Panc1 (cell line): ENCODE measurements around the gene SLC46A3. TPM values are rescaled to one million over a fixed set of nuclear protein-coding genes. Genes with fewer than 3 reads are reported as not detected.

ENCODE experiments used
- ATAC-seq: fragments of 200-7000 bp; cut with Tn5 transposase; 2 replicates; pipeline ENCODE4 v1.9.1; 2020; ENCODE audit warnings: mild to moderate bottlenecking, moderate library complexity
- BruUV-seq: library from RNA; stranded (reverse); fragments of 400-500 nt; replicated peaks from 2 replicates; lab custom pipeline; 2021; lab: Mats Ljungman, UMichigan
- CTCF ChIA-PET: fragments of 300-600 bp; sonication (Branson Sonifier 250); formaldehyde crosslinking; loops from one replicate; lab custom pipeline; 2022; ENCODE audit warnings: antibody characterized with exemption; lab: Charles Lee
- POLR2A ChIA-PET: fragments of 300-600 bp; sonication (Branson Sonifier 250); formaldehyde crosslinking; loops from one replicate; lab custom pipeline; 2022; ENCODE audit warnings: antibody characterized with exemption; lab: Charles Lee
- DNase-seq: peaks from one replicate; pipeline ENCODE4 v3.0.0-alpha.2; 2010; ENCODE audit warnings: low read depth, low spot score
- H3K27ac ChIP-seq: 2 replicates; pipeline ENCODE4 v1.5.1; 2011; ENCODE audit warnings: mild to moderate bottlenecking, low read length, inconsistent platforms
- H3K27me3 ChIP-seq: fragments of 200-500 bp; sonication (Bioruptor generic); 2 replicates; pipeline ENCODE4 v1.6.0; 2014; ENCODE audit warnings: low read length, inconsistent platforms; ENCODE audit not compliant: control insufficient read depth, insufficient read depth
- H3K36me3 ChIP-seq: fragments of 200-500 bp; sonication (Bioruptor generic); 2 replicates; pipeline ENCODE4 v1.5.1; 2014; ENCODE audit warnings: inconsistent platforms, mild to moderate bottlenecking, low read length, moderate library complexity; ENCODE audit not compliant: control insufficient read depth, insufficient read depth
- H3K4me1 ChIP-seq: 2 replicates; pipeline ENCODE4 v1.5.1; 2011; ENCODE audit warnings: inconsistent platforms, mild to moderate bottlenecking, low read length, moderate library complexity; ENCODE audit not compliant: control insufficient read depth, insufficient read depth
- H3K4me3 ChIP-seq, 2 experiments: 2 replicates each; pipeline ENCODE4 v1.5.1; 2011 to 2012; ENCODE audit warnings: low read depth in 2 of 2, low read length in 2 of 2, mild to moderate bottlenecking in 2 of 2, inconsistent platforms in 1 of 2, moderate library complexity in 1 of 2
- H3K9me3 ChIP-seq: fragments of 200-500 bp; sonication (Bioruptor generic); 2 replicates; pipeline ENCODE4 v1.5.1; 2014; ENCODE audit warnings: low read depth, mild to moderate bottlenecking, inconsistent platforms, low read length, moderate library complexity; ENCODE audit not compliant: control insufficient read depth, insufficient read depth
- POLR2AphosphoS5 ChIP-seq: IDR thresholded peaks from 2 replicates; pipeline ENCODE4 v1.6.1; 2012; ENCODE audit warnings: mild to moderate bottlenecking, low read depth, low read length, moderate library complexity
- SIN3A ChIP-seq: IDR thresholded peaks from 2 replicates; pipeline ENCODE4 v1.6.1; 2012; ENCODE audit warnings: low read depth, mild to moderate bottlenecking, low read length, moderate library complexity, borderline replicate concordance; ENCODE audit not compliant: insufficient read depth
- TCF7L2 ChIP-seq: IDR thresholded peaks from 2 replicates; pipeline ENCODE4 v1.6.1; 2011; ENCODE audit warnings: mild to moderate bottlenecking, low read depth, low read length, inconsistent platforms
- in situ Hi-C: cut with HindIII; loops from 2 replicates; pipeline ENCODE4 v1.10.0; 2016; ENCODE audit warnings: low sequenced_read_pairs, low pct_unique_long_range_greater_than_20kb
- intact Hi-C: fragments of 100-400 bp; cut with micrococcal nuclease; formaldehyde crosslinking; loops from one replicate; pipeline ENCODE4 v1.10.0; 2022; ENCODE audit not compliant: unreplicated experiment
- total RNA-seq: library from RNA; stranded (reverse); gene quantifications from one replicate; pipeline ENCODE4 v1.2.1, GENCODE V29; 2021; ENCODE audit not compliant: unreplicated experiment
- TF ChIP-seq, protein P1 (sequence below), 2 experiments: IDR thresholded peaks; 2 replicates each; pipeline ENCODE4 v1.6.1; 2011 to 2012; ENCODE audit warnings: low read depth in 2 of 2, control low read depth in 1 of 2, low read length in 1 of 2, mild to moderate bottlenecking in 1 of 2, moderate library complexity in 1 of 2; ENCODE audit not compliant: insufficient read depth in 1 of 2
- TF ChIP-seq, protein P2 (sequence below): fragments of 450-650 bp; IDR thresholded peaks from 2 replicates; pipeline ENCODE4 v1.5.1; 2017; ENCODE audit warnings: mild to moderate bottlenecking

Gene SLC46A3
- total RNA-seq, 1 experiment from 2014 or later = 5.5 TPM

DNA sequence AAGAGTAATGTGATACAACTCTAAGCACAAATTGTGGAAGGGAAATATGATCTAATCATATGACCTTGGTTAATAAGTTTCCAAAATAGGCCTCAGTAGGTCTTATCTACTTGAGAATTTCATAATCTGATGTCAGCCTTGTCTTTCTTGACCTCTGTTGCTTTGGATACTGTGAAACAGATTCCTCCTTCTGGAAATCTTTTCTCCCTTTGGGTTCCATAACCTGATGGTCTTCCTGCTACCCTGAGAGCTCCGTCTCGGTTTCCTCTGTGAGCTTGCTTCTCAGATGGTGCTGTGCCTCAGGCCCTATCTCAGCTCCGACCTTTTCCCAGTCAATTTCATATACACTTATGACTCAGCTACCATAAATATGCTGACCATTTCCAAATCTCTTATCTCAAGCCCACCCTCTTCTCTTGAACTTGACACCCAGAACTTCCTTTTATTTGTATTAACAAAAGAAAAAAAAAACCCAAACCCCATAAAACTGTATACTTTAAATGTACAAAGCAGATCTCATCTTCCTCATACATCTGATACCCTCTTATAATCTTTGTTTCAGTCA is 6.4 kb upstream of the SLC46A3 start:
- DNase-seq (no peak), ATAC-seq (no peak)
- no peak overlapping the region for H3K4me3 ChIP-seq
- in situ Hi-C loops (no loop called here), intact Hi-C loops (no loop called here)
- CTCF ChIA-PET = no interaction called here
- no peaks in the 10 kb centered on the region for H3K27me3 ChIP-seq
- POLR2A ChIA-PET = no interaction called here
- BruUV-seq = no TSS peak
- H3K27ac ChIP-seq = no peak overlapping the region
- TF ChIP-seq TCF7L2 (no peak), POLR2AphosphoS5 (no peak), SIN3A (no peak)
- TF ChIP-seq, protein P1, sequence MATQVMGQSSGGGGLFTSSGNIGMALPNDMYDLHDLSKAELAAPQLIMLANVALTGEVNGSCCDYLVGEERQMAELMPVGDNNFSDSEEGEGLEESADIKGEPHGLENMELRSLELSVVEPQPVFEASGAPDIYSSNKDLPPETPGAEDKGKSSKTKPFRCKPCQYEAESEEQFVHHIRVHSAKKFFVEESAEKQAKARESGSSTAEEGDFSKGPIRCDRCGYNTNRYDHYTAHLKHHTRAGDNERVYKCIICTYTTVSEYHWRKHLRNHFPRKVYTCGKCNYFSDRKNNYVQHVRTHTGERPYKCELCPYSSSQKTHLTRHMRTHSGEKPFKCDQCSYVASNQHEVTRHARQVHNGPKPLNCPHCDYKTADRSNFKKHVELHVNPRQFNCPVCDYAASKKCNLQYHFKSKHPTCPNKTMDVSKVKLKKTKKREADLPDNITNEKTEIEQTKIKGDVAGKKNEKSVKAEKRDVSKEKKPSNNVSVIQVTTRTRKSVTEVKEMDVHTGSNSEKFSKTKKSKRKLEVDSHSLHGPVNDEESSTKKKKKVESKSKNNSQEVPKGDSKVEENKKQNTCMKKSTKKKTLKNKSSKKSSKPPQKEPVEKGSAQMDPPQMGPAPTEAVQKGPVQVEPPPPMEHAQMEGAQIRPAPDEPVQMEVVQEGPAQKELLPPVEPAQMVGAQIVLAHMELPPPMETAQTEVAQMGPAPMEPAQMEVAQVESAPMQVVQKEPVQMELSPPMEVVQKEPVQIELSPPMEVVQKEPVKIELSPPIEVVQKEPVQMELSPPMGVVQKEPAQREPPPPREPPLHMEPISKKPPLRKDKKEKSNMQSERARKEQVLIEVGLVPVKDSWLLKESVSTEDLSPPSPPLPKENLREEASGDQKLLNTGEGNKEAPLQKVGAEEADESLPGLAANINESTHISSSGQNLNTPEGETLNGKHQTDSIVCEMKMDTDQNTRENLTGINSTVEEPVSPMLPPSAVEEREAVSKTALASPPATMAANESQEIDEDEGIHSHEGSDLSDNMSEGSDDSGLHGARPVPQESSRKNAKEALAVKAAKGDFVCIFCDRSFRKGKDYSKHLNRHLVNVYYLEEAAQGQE (IDR thresholded peaks at IDR 0.05; ENCODE audit: insufficient read depth in 1 of 2, low read depth in 2 of 2, low read length in 1 of 2) = no peak
- TF ChIP-seq, protein P2, sequence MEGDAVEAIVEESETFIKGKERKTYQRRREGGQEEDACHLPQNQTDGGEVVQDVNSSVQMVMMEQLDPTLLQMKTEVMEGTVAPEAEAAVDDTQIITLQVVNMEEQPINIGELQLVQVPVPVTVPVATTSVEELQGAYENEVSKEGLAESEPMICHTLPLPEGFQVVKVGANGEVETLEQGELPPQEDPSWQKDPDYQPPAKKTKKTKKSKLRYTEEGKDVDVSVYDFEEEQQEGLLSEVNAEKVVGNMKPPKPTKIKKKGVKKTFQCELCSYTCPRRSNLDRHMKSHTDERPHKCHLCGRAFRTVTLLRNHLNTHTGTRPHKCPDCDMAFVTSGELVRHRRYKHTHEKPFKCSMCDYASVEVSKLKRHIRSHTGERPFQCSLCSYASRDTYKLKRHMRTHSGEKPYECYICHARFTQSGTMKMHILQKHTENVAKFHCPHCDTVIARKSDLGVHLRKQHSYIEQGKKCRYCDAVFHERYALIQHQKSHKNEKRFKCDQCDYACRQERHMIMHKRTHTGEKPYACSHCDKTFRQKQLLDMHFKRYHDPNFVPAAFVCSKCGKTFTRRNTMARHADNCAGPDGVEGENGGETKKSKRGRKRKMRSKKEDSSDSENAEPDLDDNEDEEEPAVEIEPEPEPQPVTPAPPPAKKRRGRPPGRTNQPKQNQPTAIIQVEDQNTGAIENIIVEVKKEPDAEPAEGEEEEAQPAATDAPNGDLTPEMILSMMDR = no peak
- no peaks in the 10 kb centered on the region for H3K36me3 ChIP-seq
- H3K9me3 ChIP-seq = no peaks in the 10 kb centered on the region
- no peaks in the 10 kb centered on the region for H3K4me1 ChIP-seq

DNA sequence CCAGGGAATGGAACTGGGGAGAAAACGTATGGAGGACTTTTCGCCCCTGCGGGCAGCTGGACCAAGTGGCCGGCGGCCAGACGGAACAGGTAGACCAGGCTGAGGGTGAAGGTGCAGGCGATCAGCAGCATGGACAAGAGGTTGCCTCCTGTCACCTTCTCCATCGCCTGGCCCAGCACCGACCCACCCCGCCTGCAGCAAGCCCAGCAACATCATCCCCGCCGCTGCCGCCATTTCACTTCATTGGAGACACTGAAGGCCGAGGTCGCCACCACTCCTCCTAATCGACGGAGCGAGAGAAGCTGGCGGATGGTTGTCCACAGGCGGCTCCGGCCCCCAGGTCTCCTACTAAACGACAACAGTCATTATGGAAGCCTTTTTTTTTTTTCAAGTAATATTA is 5.0 kb upstream of the SLC46A3 start:
- Histone ChIP-seq H3K27me3 (no peaks in the 10 kb centered on the region), H3K27ac (no peak overlapping the region), H3K4me1 (peaks cover 8% of the 10 kb centered on the region; the same call in 1 of the 2 replicates), H3K9me3 (no peaks in the 10 kb centered on the region), H3K4me3 (no peak overlapping the region), H3K36me3 (no peaks in the 10 kb centered on the region)
- no TSS peak for BruUV-seq
- no peak for TF ChIP-seq TCF7L2
- TF ChIP-seq, protein P1 (IDR thresholded peaks at IDR 0.05; ENCODE audit: insufficient read depth in 1 of 2, low read depth in 2 of 2, low read length in 1 of 2) = no peak
- TF ChIP-seq, protein P2 = no peak
- intact Hi-C loops = no loop called here
- DNase-seq = no peak
- ChIA-PET CTCF (no interaction called here), POLR2A (no interaction called here)
- ATAC-seq = no peak
- in situ Hi-C loops = no loop called here
